HFFc6 (cell line): ENCODE measurements around the gene SCYGR5. TPM values are rescaled to one million over a fixed set of nuclear protein-coding genes. Genes with fewer than 3 reads are reported as not detected.
"Not testable (repeated sequence)": the region's sequence is repeated elsewhere in the genome, so short reads cannot be mapped to it uniquely, and the experiment has no call there.

Experiments
- DNase-seq: peaks from one replicate; pipeline ENCODE4 v3.0.0-alpha.2; 2018
- H3K27ac Mint-ChIP-seq: 2 replicates; pipeline ENCODE4 v1.8.0; 2020; ENCODE audit warnings: mild to moderate bottlenecking, mixed read lengths
- H3K27me3 Mint-ChIP-seq: 2 replicates; pipeline ENCODE4 v1.8.0; 2021; ENCODE audit warnings: mild to moderate bottlenecking, moderate library complexity, mixed read lengths; ENCODE audit not compliant: insufficient read depth
- H3K36me3 Mint-ChIP-seq: 2 replicates; pipeline ENCODE4 v1.8.0; 2021; ENCODE audit warnings: low read depth, mixed read lengths
- H3K4me1 Mint-ChIP-seq: 2 replicates; pipeline ENCODE4 v1.8.0; 2020; ENCODE audit warnings: low read depth, mixed read lengths
- H3K4me3 Mint-ChIP-seq: 2 replicates; pipeline ENCODE4 v1.8.0; 2020; ENCODE audit warnings: mild to moderate bottlenecking, moderate library complexity, mixed read lengths
- H3K9me3 Mint-ChIP-seq: 2 replicates; pipeline ENCODE4 v1.8.0; 2020; ENCODE audit warnings: mild to moderate bottlenecking, mixed read lengths
- CTCF ChIP-seq: fragments of 200-600 bp; sonication (generic); IDR thresholded peaks from 2 replicates; pipeline ENCODE4 v1.5.0; 2021; ENCODE audit warnings: antibody characterized with exemption, mild to moderate bottlenecking
- long read RNA-seq: library from polyadenylated mRNA; unstranded; transcript quantifications from one replicate; pipeline ENCODE4 v2.0.0, GENCODE V29; 2019
- total RNA-seq, 6 experiments: library from RNA; stranded (reverse); fragmentation: NEBNext Ultra II Directional; extraction: Animal tissue kit (Norgen Biotek cat#: 25700); gene quantifications; 2 replicates in 1 of 6; 3 replicates in 5 of 6; pipeline ENCODE4 v1.2.3, GENCODE V29; 2021

The SCYGR5 gene
- not detected for total RNA-seq
- long read RNA-seq, result 0 reads

- not testable (repeated sequence) for H3K36me3 Mint-ChIP-seq, H3K9me3 Mint-ChIP-seq, H3K27ac Mint-ChIP-seq, H3K4me1 Mint-ChIP-seq, H3K4me3 Mint-ChIP-seq, DNase-seq
- peaks cover 20% of the 10 kb centered on the region for H3K27me3 Mint-ChIP-seq
These were observed at the start of gene SCYGR5 for GRCh38 chr2:227666631-227667170. SCYGR5 (plus strand) TSS chr2:227666804; CDS start chr2:227666804, 0 bp downstream.

DNA sequence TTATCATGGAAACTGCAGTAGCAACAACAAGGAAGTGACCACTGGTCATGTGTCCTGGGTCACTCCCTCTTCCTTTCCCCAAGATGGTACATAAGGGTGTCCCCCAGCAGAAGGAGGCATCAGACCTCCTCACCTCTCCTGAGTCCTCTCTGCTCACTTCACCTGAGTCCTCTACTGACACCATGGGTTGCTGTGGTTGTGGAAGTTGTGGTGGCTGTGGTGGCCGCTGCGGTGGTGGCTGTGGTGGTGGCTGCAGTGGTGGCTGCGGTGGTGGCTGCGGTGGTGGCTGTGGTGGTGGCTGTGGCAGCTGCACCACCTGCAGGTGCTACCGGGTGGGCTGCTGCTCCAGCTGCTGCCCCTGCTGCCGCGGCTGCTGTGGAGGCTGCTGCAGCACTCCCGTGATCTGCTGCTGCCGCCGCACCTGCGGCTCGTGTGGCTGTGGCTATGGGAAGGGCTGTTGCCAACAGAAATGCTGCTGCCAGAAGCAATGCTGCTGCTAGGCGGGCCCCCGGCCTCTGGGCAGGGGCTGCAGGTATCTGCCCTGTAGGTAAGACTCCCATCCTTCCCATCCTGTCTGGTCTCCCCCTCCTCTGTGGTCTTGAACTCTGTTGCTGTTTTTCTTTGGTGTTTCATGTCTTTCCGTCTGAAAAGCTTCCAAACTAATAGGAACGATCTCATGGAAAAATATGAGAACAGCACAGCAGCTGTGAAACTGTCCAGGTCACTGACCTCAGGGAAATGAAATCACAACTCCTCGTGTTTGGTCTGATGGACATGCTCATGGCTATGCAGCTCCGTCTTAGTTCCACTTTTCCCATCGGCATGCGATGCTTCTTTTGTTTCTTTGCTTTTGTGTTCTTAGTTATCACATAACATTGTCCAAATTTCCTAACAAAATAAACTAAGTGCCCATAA lies 49.0 kb upstream of the SCYGR5 start, which contains the start of gene SCYGR4:
SCYGR4 (plus strand) TSS at position 183 of the 915 bp plus-strand sequence; CDS start at position 183, 0 bp downstream.
- Mint-ChIP-seq H3K9me3 (no peaks in the 10 kb centered on the region), H3K27ac (no peak within 1 kb of the TSS), H3K27me3 (peaks cover 4% of the 10 kb centered on the region), H3K4me1 (peaks cover 7% of the 10 kb centered on the region; the same call in 1 of the 2 replicates), H3K36me3 (no peaks in the 10 kb centered on the region), H3K4me3 (peak within 1 kb of the TSS; percentile 36; the same call in 1 of the 2 replicates)
- TF ChIP-seq CTCF, result no peak
- DNase-seq, result no peak

DNA sequence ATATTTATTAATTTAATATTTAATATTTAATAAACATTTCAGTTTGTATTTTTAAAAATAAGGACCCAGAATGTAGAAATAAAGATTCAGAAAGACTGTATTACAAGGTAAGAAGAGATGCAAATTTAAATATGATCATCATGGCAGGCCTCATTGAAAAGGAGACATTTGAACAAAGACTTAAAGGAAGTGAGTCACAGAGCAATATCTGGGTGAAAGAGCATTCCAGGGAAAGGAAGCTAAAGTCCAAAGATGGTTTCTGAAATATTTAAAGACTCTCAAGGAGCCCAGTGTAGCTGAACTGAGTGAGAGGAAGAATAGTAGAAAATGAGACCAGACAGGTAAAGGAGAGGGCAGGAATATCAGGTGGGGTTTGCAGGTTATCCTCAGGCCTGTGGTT lies 43.4 kb upstream of the SCYGR5 start:
- Mint-ChIP-seq H3K36me3 (no peaks in the 10 kb centered on the region), H3K4me1 (peaks cover 15% of the 10 kb centered on the region), H3K4me3 (peak overlapping the region; percentile 12), H3K9me3 (no peaks in the 10 kb centered on the region), H3K27me3 (no peaks in the 10 kb centered on the region; the same call in 1 of the 2 replicates), H3K27ac (peak overlapping the region; percentile 84)
- TF ChIP-seq CTCF, result no peak
- DNase-seq, result peak; percentile 38

GRCh38 chr2:227625420-227625819 lies 41.2 kb upstream of the SCYGR5 start:
- Mint-ChIP-seq H3K36me3 (no peaks in the 10 kb centered on the region), H3K9me3 (no peaks in the 10 kb centered on the region), H3K4me1 (peaks cover 14% of the 10 kb centered on the region), H3K4me3 (no peak overlapping the region), H3K27ac (no peak overlapping the region), H3K27me3 (peaks cover under 1% of the 10 kb centered on the region; the same call in 1 of the 2 replicates)
- TF ChIP-seq CTCF, result no peak
- DNase-seq, result no peak

DNA sequence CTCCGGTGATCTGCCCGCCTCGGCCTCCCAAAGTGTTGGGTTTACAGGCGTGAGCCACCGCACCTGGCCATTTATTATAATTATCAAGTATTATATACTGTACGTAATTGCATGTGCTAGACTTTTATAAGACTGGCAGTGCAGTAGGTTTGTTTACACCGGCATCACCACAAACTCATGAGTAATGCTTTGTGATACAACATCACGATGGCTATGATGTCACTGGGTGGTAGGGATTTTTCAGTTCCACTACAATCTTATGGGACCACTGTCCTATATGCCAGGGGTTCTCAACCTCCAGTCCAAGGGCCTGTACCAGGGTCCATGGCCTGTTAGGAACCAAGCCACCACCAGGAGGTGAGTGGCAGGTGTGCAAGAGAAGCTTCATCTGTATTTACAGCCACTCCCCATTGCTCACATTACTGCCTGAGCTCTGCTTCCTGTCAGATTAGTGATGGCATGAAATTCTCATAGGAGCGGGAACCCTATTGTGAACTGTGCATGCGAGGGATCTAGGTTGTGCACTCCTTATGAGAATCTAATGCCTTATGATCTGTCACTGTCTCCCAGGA lies 39.9 kb upstream of the SCYGR5 start:
- Mint-ChIP-seq H3K4me3 (no peak overlapping the region), H3K27me3 (peaks cover 4% of the 10 kb centered on the region), H3K4me1 (peaks cover 14% of the 10 kb centered on the region), H3K27ac (no peak overlapping the region), H3K36me3 (no peaks in the 10 kb centered on the region), H3K9me3 (no peaks in the 10 kb centered on the region)
- no peak for TF ChIP-seq CTCF
- DNase-seq, result no peak
